ENCODE results near the gene MBD3.

The MBD3 gene

GRCh38 chr19:1590641-1591397 is 1.8 kb downstream of the MBD3 start:
- H3K4me1 Mint-ChIP-seq: peaks cover 16% of the 10 kb centered on the region
- no peaks in the 10 kb centered on the region for H3K27me3 Mint-ChIP-seq
- H3K4me3 Mint-ChIP-seq: peak overlapping the region; percentile 94
- peak overlapping the region; percentile 93 for H3K27ac Mint-ChIP-seq
- peaks cover 4% of the 10 kb centered on the region for H3K36me3 Mint-ChIP-seq
- no peaks in the 10 kb centered on the region for H3K9me3 Mint-ChIP-seq

GRCh38 chr19:1587872-1588271 is 4.8 kb downstream of the MBD3 start:
- H3K27me3 Mint-ChIP-seq: no peaks in the 10 kb centered on the region
- no peaks in the 10 kb centered on the region for H3K9me3 Mint-ChIP-seq
- peaks cover 4% of the 10 kb centered on the region for H3K36me3 Mint-ChIP-seq
- H3K27ac Mint-ChIP-seq: no peak overlapping the region
- peaks cover 16% of the 10 kb centered on the region for H3K4me1 Mint-ChIP-seq
- no peak overlapping the region for H3K4me3 Mint-ChIP-seq

GRCh38 chr19:1585243-1585580 is 7.5 kb downstream of the MBD3 start:
- no peak overlapping the region for H3K4me3 Mint-ChIP-seq
- H3K4me1 Mint-ChIP-seq: peaks cover 5% of the 10 kb centered on the region
- H3K27me3 Mint-ChIP-seq: no peaks in the 10 kb centered on the region
- no peaks in the 10 kb centered on the region for H3K36me3 Mint-ChIP-seq
- H3K27ac Mint-ChIP-seq: no peak overlapping the region
- H3K9me3 Mint-ChIP-seq: no peaks in the 10 kb centered on the region

- H3K36me3 Mint-ChIP-seq: peaks cover 2% of the 10 kb centered on the region
Measured at GRCh38 chr19:1584500-1585242, 8.0 kb downstream of the MBD3 start.

GRCh38 chr19:1582201-1582600 is 10.5 kb downstream of the MBD3 start:
- peaks cover 2% of the 10 kb centered on the region for H3K36me3 Mint-ChIP-seq
- no peaks in the 10 kb centered on the region for H3K9me3 Mint-ChIP-seq
- peaks cover 4% of the 10 kb centered on the region for H3K4me1 Mint-ChIP-seq
- H3K4me3 Mint-ChIP-seq: no peak overlapping the region
- no peak overlapping the region for H3K27ac Mint-ChIP-seq
- H3K27me3 Mint-ChIP-seq: no peaks in the 10 kb centered on the region

More at GRCh38 chr19:1584500-1585242, 8.0 kb downstream of the MBD3 start:
- Mint-ChIP-seq H3K9me3 (no peaks in the 10 kb centered on the region), H3K27ac (no peak overlapping the region), H3K4me3 (no peak overlapping the region), H3K4me1 (peaks cover 4% of the 10 kb centered on the region), H3K27me3 (no peaks in the 10 kb centered on the region)

- H3K4me1 Mint-ChIP-seq: peaks cover 1% of the 10 kb centered on the region
- H3K27me3 Mint-ChIP-seq: no peaks in the 10 kb centered on the region
- no peak overlapping the region for H3K4me3 Mint-ChIP-seq
- no peaks in the 10 kb centered on the region for H3K9me3 Mint-ChIP-seq
- H3K27ac Mint-ChIP-seq: no peak overlapping the region
- H3K36me3 Mint-ChIP-seq: peaks cover 2% of the 10 kb centered on the region
Measured at GRCh38 chr19:1580957-1581356, 11.7 kb downstream of the MBD3 start.

- Mint-ChIP-seq H3K27me3 (no peaks in the 10 kb centered on the region), H3K4me3 (no peak overlapping the region), H3K36me3 (peaks cover 2% of the 10 kb centered on the region), H3K27ac (no peak overlapping the region), H3K9me3 (no peaks in the 10 kb centered on the region), H3K4me1 (no peaks in the 10 kb centered on the region)
Measured at GRCh38 chr19:1580382-1580781, 12.3 kb downstream of the MBD3 start.

GRCh38 chr19:1579222-1579621 is 13.4 kb downstream of the MBD3 start:
- no peak overlapping the region for H3K27ac Mint-ChIP-seq
- H3K36me3 Mint-ChIP-seq: peaks cover 2% of the 10 kb centered on the region
- H3K27me3 Mint-ChIP-seq: no peaks in the 10 kb centered on the region
- no peak overlapping the region for H3K4me3 Mint-ChIP-seq
- no peaks in the 10 kb centered on the region for H3K9me3 Mint-ChIP-seq
- H3K4me1 Mint-ChIP-seq: no peaks in the 10 kb centered on the region

GRCh38 chr19:1577929-1578618 is 14.6 kb downstream of the MBD3 start:
- Mint-ChIP-seq H3K36me3 (peaks cover 3% of the 10 kb centered on the region), H3K27ac (peak overlapping the region; percentile 23), H3K27me3 (no peaks in the 10 kb centered on the region), H3K4me1 (no peaks in the 10 kb centered on the region), H3K9me3 (no peaks in the 10 kb centered on the region), H3K4me3 (no peak overlapping the region)

- Mint-ChIP-seq H3K27me3 (no peaks in the 10 kb centered on the region), H3K36me3 (peaks cover 3% of the 10 kb centered on the region), H3K27ac (no peak overlapping the region)
Measured at GRCh38 chr19:1577090-1577928, 15.4 kb downstream of the MBD3 start.

GRCh38 chr19:1576242-1577089 is 16.2 kb downstream of the MBD3 start:
- no peaks in the 10 kb centered on the region for H3K4me1 Mint-ChIP-seq
- H3K9me3 Mint-ChIP-seq: no peaks in the 10 kb centered on the region
- no peak overlapping the region for H3K27ac Mint-ChIP-seq
- H3K27me3 Mint-ChIP-seq: no peaks in the 10 kb centered on the region
- no peak overlapping the region for H3K4me3 Mint-ChIP-seq
- peaks cover 3% of the 10 kb centered on the region for H3K36me3 Mint-ChIP-seq

More at GRCh38 chr19:1577090-1577928, 15.4 kb downstream of the MBD3 start:
- H3K4me1 Mint-ChIP-seq: no peaks in the 10 kb centered on the region
- no peaks in the 10 kb centered on the region for H3K9me3 Mint-ChIP-seq
- H3K4me3 Mint-ChIP-seq: no peak overlapping the region

GRCh38 chr19:1575323-1576241 is 17.1 kb downstream of the MBD3 start:
- Mint-ChIP-seq H3K4me1 (peaks cover under 1% of the 10 kb centered on the region), H3K27ac (no peak overlapping the region), H3K36me3 (peaks cover 3% of the 10 kb centered on the region), H3K4me3 (no peak overlapping the region), H3K27me3 (no peaks in the 10 kb centered on the region), H3K9me3 (no peaks in the 10 kb centered on the region)

GRCh38 chr19:1574354-1575136 is 18.1 kb downstream of the MBD3 start:
- Mint-ChIP-seq H3K4me3 (no peak overlapping the region), H3K27me3 (peaks cover 5% of the 10 kb centered on the region), H3K36me3 (peaks cover 1% of the 10 kb centered on the region), H3K9me3 (no peaks in the 10 kb centered on the region), H3K27ac (peak overlapping the region; percentile 62), H3K4me1 (peaks cover 3% of the 10 kb centered on the region)
